GM12872 (cell line): ENCODE measurements around the gene WAC.

Source experiments
- CTCF ChIP-seq: IDR thresholded peaks from 3 replicates; pipeline ENCODE4 v1.5.1; 2011; ENCODE audit warnings: low read depth, mild to moderate bottlenecking, low read length, moderate library complexity; ENCODE audit not compliant: insufficient read depth

Gene WAC

DNA sequence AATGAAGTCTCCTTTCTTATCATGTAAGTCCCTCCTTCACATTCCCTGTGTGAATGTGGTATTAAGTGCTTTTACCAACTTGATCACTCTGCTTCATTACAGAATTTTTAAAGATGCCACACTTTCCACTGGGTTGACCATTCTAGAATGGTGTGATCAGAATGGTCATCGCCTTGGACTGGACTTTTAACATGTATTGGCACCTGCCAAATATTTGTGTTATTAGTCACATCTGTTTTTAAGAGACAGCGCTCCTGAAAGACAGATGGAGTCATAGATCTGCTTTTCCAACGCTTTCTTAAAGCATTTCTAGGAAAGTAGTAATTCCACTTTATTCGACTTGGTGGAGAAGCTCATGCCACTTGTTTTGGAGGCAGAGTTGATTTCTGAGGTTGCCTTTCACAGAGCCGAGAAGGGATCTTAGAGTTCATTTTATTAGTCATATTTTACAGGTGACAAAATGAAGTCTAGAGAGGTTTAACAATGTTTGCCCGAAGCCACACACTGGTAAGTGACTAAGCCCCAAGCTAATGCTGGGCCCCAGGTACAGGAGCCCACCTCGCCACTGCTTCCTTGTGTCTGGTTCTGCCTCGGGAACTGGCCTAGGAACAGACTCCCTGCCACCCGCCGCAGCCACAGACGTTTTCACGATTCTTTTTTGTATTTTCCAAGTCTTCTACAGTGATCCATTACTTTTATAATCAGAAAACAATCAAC, 134.0 kb downstream of the WAC start:
- TF ChIP-seq CTCF, result no peak

DNA sequence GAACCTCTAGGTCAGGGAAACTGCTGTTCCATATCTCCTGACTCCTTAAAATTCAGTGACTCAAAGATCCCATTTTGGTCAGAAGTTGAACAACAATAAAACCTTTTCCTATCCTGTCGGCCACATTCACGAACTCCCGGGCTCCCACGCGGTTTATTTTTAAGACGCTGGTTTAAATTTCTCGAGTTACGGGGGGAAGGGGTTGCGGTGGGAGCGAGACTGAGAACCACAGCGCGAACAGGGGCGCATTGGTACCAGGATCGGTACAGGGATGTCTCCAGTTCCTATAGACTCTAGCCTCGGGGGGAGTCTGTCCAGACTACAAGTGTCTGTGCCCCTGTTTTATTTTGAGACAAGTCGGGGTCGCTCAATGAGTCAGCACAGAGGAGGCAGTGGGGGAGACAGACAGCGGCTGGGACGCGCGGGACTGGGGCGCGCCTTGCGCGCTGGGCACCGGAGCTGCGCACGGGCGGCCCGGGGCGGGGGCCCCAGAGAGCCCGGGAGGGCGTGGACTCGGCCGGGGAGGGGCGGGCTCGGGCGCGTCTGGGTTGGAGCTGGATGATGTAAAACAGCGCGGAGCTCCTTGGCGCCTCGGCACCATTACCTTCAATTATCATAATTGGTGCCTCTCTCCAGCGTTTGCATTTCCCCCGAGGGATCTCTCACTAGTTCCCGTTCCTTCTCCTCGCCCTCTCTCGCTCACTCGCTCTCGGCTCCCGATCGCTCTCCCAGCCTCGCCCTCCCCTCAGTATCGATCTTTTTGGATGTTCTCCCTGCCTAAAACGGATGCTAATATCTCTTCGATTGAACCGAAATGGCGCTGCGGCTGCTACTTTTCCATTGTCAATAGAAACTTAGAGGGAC, 135.7 kb downstream of the WAC start:
- no peak for TF ChIP-seq CTCF

GRCh38 chr10:28669227-28670173, 136.6 kb downstream of the WAC start:
- no peak for TF ChIP-seq CTCF
